Ovary (tissue), 9 donors: Measurements from ENCODE around the gene NUCB2. TPM values are rescaled to one million over a fixed set of nuclear protein-coding genes. Genes with fewer than 3 reads are reported as not detected.

ENCODE experiments used
- DNase-seq, 5 donors: peaks; one replicate each; pipeline ENCODE4 v3.0.0-alpha.2; 2019 to 2020
- H3K27ac ChIP-seq, 2 donors: fragments of 200-600 bp; one replicate each; pipeline versions ENCODE4 v1.5.1 to v1.8.0; 2019 to 2022
- H3K27me3 ChIP-seq: fragments of 200-600 bp; one replicate; pipeline ENCODE4 v1.8.0; 2022
- H3K36me3 ChIP-seq: fragments of 200-600 bp; sonication (generic); one replicate; pipeline ENCODE4 v1.5.1; 2019
- H3K4me1 ChIP-seq: one replicate; pipeline ENCODE4 v1.8.1; 2013; ENCODE audit warnings: mild to moderate bottlenecking, moderate library complexity; ENCODE audit not compliant: insufficient read depth
- H3K4me3 ChIP-seq: fragments of 200-600 bp; sonication (generic); one replicate; pipeline ENCODE4 v1.5.1; 2017
- H3K9me3 ChIP-seq, 2 donors: fragments of 200-600 bp in 1 of 2; sonication (generic) in 1 of 2; one replicate each; pipeline versions ENCODE4 v1.5.1 to v1.8.1; 2013 to 2019; ENCODE audit warnings: mild to moderate bottlenecking in 1 of 2, moderate library complexity in 1 of 2
- CTCF ChIP-seq, 3 donors: fragments of 450-650 bp in 2 of 3; fragments of 200-600 bp in 1 of 3; IDR thresholded peaks; one replicate each; pipeline versions ENCODE4 v1.5.1 to v1.8.0; 2016 to 2022; ENCODE audit warnings: antibody characterized with exemption in 3 of 3, mild to moderate bottlenecking in 1 of 3
- EP300 ChIP-seq: sonication (generic); formaldehyde crosslinking; IDR thresholded peaks from one replicate; pipeline ENCODE4 v1.6.1; 2017; ENCODE audit warnings: antibody characterized with exemption
- POLR2A ChIP-seq: fragments of 450-650 bp; IDR thresholded peaks from one replicate; pipeline ENCODE4 v1.6.1; 2017; ENCODE audit warnings: antibody characterized with exemption, mild to moderate bottlenecking, moderate library complexity
- WGBS, 3 donors: extraction: QIAGEN DNeasy Blood & Tissue Kit in 1 of 3; methylation state at CpG; one replicate each; pipeline versions ENCODE4 v1.1.5 to v1.1.7; 2013 to 2017; 5-methylcytosine and 5-hydroxymethylcytosine counted together
- intact Hi-C, 4 donors: fragments of 100-400 bp; cut with DNase I; formaldehyde crosslinking; loops; one replicate each; pipeline versions ENCODE4 v1.11.0 to v1.15.1; 2022 to 2023
- polyA plus RNA-seq, 2 donors: library from polyadenylated mRNA; stranded (reverse); fragments of 200-250 nt in 1 of 2; fragments of 350-450 nt in 1 of 2; fragmentation: Illumina TruSeq in 1 of 2; extraction: RNeasy Lipid Tissue Mini Kit (QIAGEN cat#74804) in 1 of 2; gene quantifications; one replicate each; pipeline ENCODE4 v1.2.3, GENCODE V29; 2013 to 2014
- total RNA-seq, 7 donors: library from RNA; depleted of rRNA in 2 of 7; stranded (reverse); fragments of >200 nt in 2 of 7; fragmentation: NEBNext Ultra II Directional in 3 of 7; extraction: Animal tissue kit (Norgen Biotek cat#: 25700) in 3 of 7; gene quantifications; one replicate each; pipeline versions ENCODE4 v1.1.0 to v1.2.4, GENCODE V29; 2016 to 2023
- donor health status: DM: no; HTN: no; CAD: no; lungs with moderate emphysema.
- donor health status: DM: no; HTN: no; CAD: no.
- donor health status: Bipolar disorder and iron deficiency.
- donor health status: DM: yes; HTN: yes; CAD: no.
- donor health status: DM: no; HTN: no; CAD: no.
- donor health status: DM: yes; HTN: yes; CAD: no.

NUCB2 gene
- total and polyA plus RNA-seq, 9 donors, result 36.7 to 116 (median 86.1) TPM

GRCh38 chr11:17296852-17297559 lies 20.5 kb downstream of the NUCB2 start:
- Histone ChIP-seq H3K4me1 (no peaks in the 10 kb centered on the region), H3K9me3 (no peaks in the 10 kb centered on the region), H3K4me3 (no peak overlapping the region), H3K27ac (no peak overlapping the region), H3K36me3 (no peaks in the 10 kb centered on the region), H3K27me3 (no peaks in the 10 kb centered on the region)
- no peak for TF ChIP-seq EP300
- TF ChIP-seq POLR2A, result no peak
- no peak for TF ChIP-seq CTCF (IDR thresholded peaks at IDR 0.05)
- no peak for DNase-seq
- intact Hi-C loops, result no loop called here
- WGBS, 3 donors, result 71 to 83% (median 81%) methylated on average over 6 of the region's 6 CpGs

GRCh38 chr11:17298302-17298701 lies 21.8 kb downstream of the NUCB2 start:
- Histone ChIP-seq H3K4me1 (no peaks in the 10 kb centered on the region), H3K27ac (no peak overlapping the region), H3K9me3 (no peaks in the 10 kb centered on the region), H3K27me3 (no peaks in the 10 kb centered on the region), H3K4me3 (no peak overlapping the region), H3K36me3 (no peaks in the 10 kb centered on the region)
- whole genome bisulfite sequencing, 3 donors, result 89 to 93% (median 92%) methylated on average over 5 of the region's 5 CpGs
- no peak for DNase-seq
- intact Hi-C loops, result no loop called here
- no peak for TF ChIP-seq CTCF (IDR thresholded peaks at IDR 0.05)
- TF ChIP-seq POLR2A, result no peak
- TF ChIP-seq EP300, result no peak

GRCh38 chr11:17300372-17300771 lies 23.8 kb downstream of the NUCB2 start:
- no peak overlapping the region for H3K27ac ChIP-seq
- H3K36me3 ChIP-seq, result no peaks in the 10 kb centered on the region
- DNase-seq, result no peak
- no peaks in the 10 kb centered on the region for H3K4me1 ChIP-seq
- no peaks in the 10 kb centered on the region for H3K27me3 ChIP-seq
- no peak overlapping the region for H3K4me3 ChIP-seq
- TF ChIP-seq POLR2A, result no peak
- no peak for TF ChIP-seq CTCF (IDR thresholded peaks at IDR 0.05)
- TF ChIP-seq EP300, result no peak
- intact Hi-C loops, result no loop called here
- H3K9me3 ChIP-seq, result no peaks in the 10 kb centered on the region
- 60 to 74% (median 73%) methylated on average over 4 of the region's 4 CpGs for WGBS, 3 donors

GRCh38 chr11:17313349-17314231 lies 37.1 kb downstream of the NUCB2 start:
- no peak for TF ChIP-seq EP300
- no peaks in the 10 kb centered on the region for H3K36me3 ChIP-seq
- no peaks in the 10 kb centered on the region for H3K9me3 ChIP-seq
- intact Hi-C loops, result no loop called here
- no peaks in the 10 kb centered on the region for H3K27me3 ChIP-seq
- WGBS, 3 donors, result 94% methylated on average over 8 of the region's 8 CpGs
- H3K27ac ChIP-seq, result no peak overlapping the region
- H3K4me1 ChIP-seq, result no peaks in the 10 kb centered on the region
- no peak overlapping the region for H3K4me3 ChIP-seq
- no peak for DNase-seq

GRCh38 chr11:17314232-17314547 lies 37.7 kb downstream of the NUCB2 start:
- H3K27me3 ChIP-seq, result no peaks in the 10 kb centered on the region
- H3K4me1 ChIP-seq, result no peaks in the 10 kb centered on the region
- DNase-seq, result no peak
- WGBS, 3 donors, result 6 to 10% (median 9%) methylated on average over 1 of the region's 1 CpG
- no peak overlapping the region for H3K27ac ChIP-seq
- intact Hi-C loops, result no loop called here
- H3K4me3 ChIP-seq, result no peak overlapping the region
- no peaks in the 10 kb centered on the region for H3K36me3 ChIP-seq
- H3K9me3 ChIP-seq, result no peaks in the 10 kb centered on the region
- TF ChIP-seq CTCF (IDR thresholded peaks at IDR 0.05), result no peak
- TF ChIP-seq EP300, result no peak
- no peak for TF ChIP-seq POLR2A
